Heart right ventricle (tissue), 16 donors: ENCODE measurements around the gene ITPRID2. TPM values are rescaled to one million over a fixed set of nuclear protein-coding genes. Genes with fewer than 3 reads are reported as not detected.

Experiments used
- ATAC-seq, 8 donors: fragments of 200-7000 bp; cut with Tn5 transposase; one replicate each; pipeline ENCODE4 v1.9.1; 2020; ENCODE audit warnings: mild to moderate bottlenecking in 8 of 8, moderate library complexity in 8 of 8, moderate number of reproducible peaks in 1 of 8
- DNase-seq, 2 donors: peaks; one replicate each; pipeline ENCODE4 v3.0.0-alpha.2; 2020
- H3K27ac ChIP-seq, 10 donors: fragments of 200-600 bp; sonication (generic) in 2 of 10; one replicate each; pipeline versions ENCODE4 v1.5.0 to v1.8.0; 2020 to 2022; ENCODE audit warnings: mild to moderate bottlenecking in 3 of 10
- H3K27me3 ChIP-seq, 7 donors: fragments of 200-600 bp; one replicate each; pipeline ENCODE4 v1.8.0; 2021 to 2022; ENCODE audit warnings: mild to moderate bottlenecking in 2 of 7
- H3K36me3 ChIP-seq, 9 donors: fragments of 200-600 bp; sonication (generic) in 1 of 9; one replicate each; pipeline versions ENCODE4 v1.5.0 to v1.8.0; 2020 to 2022; ENCODE audit warnings: mild to moderate bottlenecking in 2 of 9
- H3K4me1 ChIP-seq, 9 donors: fragments of 200-600 bp; sonication (generic) in 1 of 9; one replicate each; pipeline versions ENCODE4 v1.5.0 to v1.8.0; 2020 to 2022; ENCODE audit warnings: mild to moderate bottlenecking in 4 of 9
- H3K4me3 ChIP-seq, 10 donors: fragments of 200-600 bp; sonication (generic) in 2 of 10; one replicate each; pipeline versions ENCODE4 v1.5.0 to v1.8.0; 2020 to 2022; ENCODE audit warnings: mild to moderate bottlenecking in 7 of 10, moderate library complexity in 2 of 10
- H3K9me3 ChIP-seq, 11 donors: fragments of 200-600 bp in 10 of 11; sonication (generic) in 2 of 11; one replicate each; pipeline versions ENCODE4 v1.5.0 to v1.8.0; 2013 to 2022; ENCODE audit warnings: mild to moderate bottlenecking in 2 of 11, control low read depth in 1 of 11, moderate library complexity in 1 of 11
- CTCF ChIP-seq, 9 donors: fragments of 200-600 bp; sonication (generic) in 2 of 9; IDR thresholded peaks; one replicate each; pipeline versions ENCODE4 v1.5.0 to v1.8.0; 2021 to 2022; ENCODE audit warnings: antibody characterized with exemption in 9 of 9, mild to moderate bottlenecking in 5 of 9, moderate library complexity in 1 of 9
- WGBS, 2 donors: extraction: QIAGEN DNeasy Blood & Tissue Kit; methylation state at CpG; one replicate each; pipeline ENCODE4 v1.1.7; 2013; ENCODE audit warnings: inconsistent platforms in 1 of 2; 5-methylcytosine and 5-hydroxymethylcytosine counted together
- intact Hi-C, 10 donors: fragments of 100-400 bp; cut with DNase I; formaldehyde crosslinking; loops; one replicate each; pipeline versions ENCODE4 v1.11.1 to v1.14.2; 2022
- polyA plus RNA-seq, 2 donors: library from polyadenylated mRNA; stranded (reverse); fragments of 200-250 nt; gene quantifications; one replicate each; pipeline ENCODE4 v1.2.3, GENCODE V29; 2013
- total RNA-seq, 10 donors: library from RNA; stranded (reverse); fragmentation: NEBNext Ultra II Directional in 3 of 10; extraction: Animal tissue kit (Norgen Biotek cat#: 25700) in 3 of 10; gene quantifications; one replicate each; pipeline versions ENCODE4 v1.2.1 to v1.2.4, GENCODE V29; 2021 to 2023
- donor health status: Arrhythmogenic right ventricular cardiomyopathy.
- donor health status: ischemic (EF 13 %, LVEDD 7.1; RV severe dilation, severe dysfunction).
- donor health status: healthy with polysubstance abuse.
- donor health status: DM: no; HTN: yes; CAD: no.
- donor health status: DM: no; HTN: no; CAD: no.
- donor health status: ischemic (EF 25% LVEDD 6.9; RV normal size, moderate dysfunction).
- donor health status: ischemic (EF 25% LVEDD 5.7; RV mildly dilated, moderate dysfunction).
- donor health status: healthy.
- donor health status: DM: yes; HTN: yes; CAD: no.
- donor health status: Ischemic cardiomyopathy.
- donor health status: ischemic (EF 35%, LVEDD 5.7; RV mildly dilated, moderate dysfunction).
- donor health status: nonischemic (EF 11% LVEDD 7.7; RV severe dilation, severe dysfunction).
- donor health status: DM: yes; HTN: yes; CAD: no.
- donor health status: PGD.
- donor health status: ischemic (EF 29% LVEDD 5.4; RV normal size, mild dysfunction).
- donor health status: nonischemic (EF 23%, LVEDD 6.1; RV moderate dilation, normal function).

ITPRID2 gene
- total and polyA plus RNA-seq, 12 donors = 30.6 to 119 (median 67.9) TPM

- WGBS, 2 donors = 64 to 71% methylated on average over 2 of the region's 2 CpGs
- Histone ChIP-seq H3K4me3 (no peak overlapping the region), H3K27me3 (no peaks in the 10 kb centered on the region), H3K9me3 (no peaks in the 10 kb centered on the region), H3K27ac (peak overlapping the region in 7 of 10 donors; percentile 28 to 99 (median 97)), H3K36me3 (peaks cover 0 to 7% (median 0%) of the 10 kb centered on the region in 9 donors), H3K4me1 (peaks cover 0 to 46% (median 32%) of the 10 kb centered on the region in 9 donors)
- intact Hi-C loops = loop anchor here in 5 of 10 donors (5.0 to 10.0 kb wide), 6 partner anchors 115 to 908 kb away; partner anchors contain the start of gene UBE2E3 (in 1 of the 5)
- ATAC-seq (no peak), DNase-seq (no peak)
- TF ChIP-seq CTCF (IDR thresholded peaks at IDR 0.05) = no peak
These were observed 1.3 kb upstream of the ITPRID2 start for GRCh38 chr2:181890271-181890670.

- peak overlapping the region; percentile 51 to 92 (median 88) for H3K4me3 ChIP-seq
- H3K9me3 ChIP-seq = no peaks in the 10 kb centered on the region
- peak in 2 of 9 donors; percentile 15 to 32 for TF ChIP-seq CTCF (IDR thresholded peaks at IDR 0.05)
- intact Hi-C loops = loop anchor here in 5 of 10 donors (5.0 to 10.0 kb wide), 6 partner anchors 117 to 910 kb away; partner anchors contain the start of gene UBE2E3 (in 1 of the 5)
- H3K27ac ChIP-seq = peak overlapping the region; percentile 80 to 99 (median 98)
- DNase-seq = peak; percentile 70 to 82
- peak; percentile 61 to 88 (median 74) for ATAC-seq
- no peaks in the 10 kb centered on the region for H3K27me3 ChIP-seq
- H3K4me1 ChIP-seq = peaks cover 0 to 58% (median 51%) of the 10 kb centered on the region in 9 donors
- peaks cover 0 to 25% (median 0%) of the 10 kb centered on the region in 9 donors for H3K36me3 ChIP-seq
- WGBS, 2 donors = 1% methylated on average over 75 to 83 of the region's 83 CpGs
These were observed 652 bp downstream of the ITPRID2 start for GRCh38 chr2:181891966-181892798.

- 6% methylated on average over 10 of the region's 10 CpGs for WGBS, 2 donors
- peak overlapping the region; percentile 51 to 92 (median 88) for H3K4me3 ChIP-seq
- intact Hi-C loops = loop anchor here in 5 of 10 donors (5.0 to 10.0 kb wide), 6 partner anchors 118 to 911 kb away; partner anchors contain the start of gene UBE2E3 (in 1 of the 5)
- no peaks in the 10 kb centered on the region for H3K27me3 ChIP-seq
- ATAC-seq (no peak), DNase-seq (no peak)
- no peaks in the 10 kb centered on the region for H3K9me3 ChIP-seq
- H3K27ac ChIP-seq = peak overlapping the region; percentile 80 to 99 (median 98)
- H3K36me3 ChIP-seq = peaks cover 0 to 32% (median 0%) of the 10 kb centered on the region in 9 donors
- no peak for TF ChIP-seq CTCF (IDR thresholded peaks at IDR 0.05)
- peaks cover 0 to 65% (median 56%) of the 10 kb centered on the region in 9 donors for H3K4me1 ChIP-seq
These were observed 1.4 kb downstream of the ITPRID2 start for GRCh38 chr2:181892799-181893435.

- Histone ChIP-seq H3K4me1 (peaks cover 0 to 77% (median 63%) of the 10 kb centered on the region in 9 donors), H3K4me3 (peak overlapping the region in 6 of 10 donors; percentile 83 to 92 (median 90)), H3K9me3 (no peaks in the 10 kb centered on the region), H3K36me3 (peaks cover 0 to 47% (median 4%) of the 10 kb centered on the region in 9 donors), H3K27ac (peak overlapping the region in 3 of 10 donors; percentile 9 to 99 (median 27)), H3K27me3 (no peaks in the 10 kb centered on the region)
- 46 to 55% methylated on average over 3 of the region's 3 CpGs for WGBS, 2 donors
- ATAC-seq (no peak), DNase-seq (no peak)
- intact Hi-C loops = loop anchor here in 5 of 10 donors (5.0 to 10.0 kb wide), 6 partner anchors 120 to 912 kb away; partner anchors contain the start of gene UBE2E3 (in 1 of the 5)
- no peak for TF ChIP-seq CTCF (IDR thresholded peaks at IDR 0.05)
These were observed 2.9 kb downstream of the ITPRID2 start for GRCh38 chr2:181894381-181894780.
